Endothelial cell of hepatic sinusoid (primary cell): ENCODE data around the gene BAZ1A.
"Not testable (repeated sequence)": the region's sequence is repeated elsewhere in the genome, so short reads cannot be mapped to it uniquely, and the experiment has no call there.

Experiments
- in situ Hi-C: cut with HindIII; loops from 2 replicates; pipeline ENCODE4 v1.10.0; 2017; ENCODE audit warnings: low sequenced_read_pairs

BAZ1A gene

GRCh38 chr14:34863844-34864243, 11.3 kb downstream of the BAZ1A start:
- in situ Hi-C loops, result no loop called here

GRCh38 chr14:34858765-34859164, 16.4 kb downstream of the BAZ1A start:
- in situ Hi-C loops, result no loop called here

GRCh38 chr14:34857689-34858449, 17.3 kb downstream of the BAZ1A start:
- in situ Hi-C loops, result no loop called here

GRCh38 chr14:34853041-34853440, 22.1 kb downstream of the BAZ1A start:
- in situ Hi-C loops, result no loop called here

- in situ Hi-C loops, result no loop called here
Measured at GRCh38 chr14:34851395-34851794, 23.8 kb downstream of the BAZ1A start.

GRCh38 chr14:34845869-34846268, 29.3 kb downstream of the BAZ1A start:
- in situ Hi-C loops, result no loop called here

GRCh38 chr14:34843011-34843554, 32.1 kb downstream of the BAZ1A start:
- in situ Hi-C loops, result no loop called here

GRCh38 chr14:34837801-34838322, 37.3 kb downstream of the BAZ1A start:
- in situ Hi-C loops, result no loop called here

GRCh38 chr14:34835312-34835711, 39.8 kb downstream of the BAZ1A start:
- in situ Hi-C loops, result no loop called here

- in situ Hi-C loops, result loop anchor here (5.0 kb wide), 1 partner anchor 78 kb away; no protein-coding TSS in a partner anchor
Measured at GRCh38 chr14:34833549-34834523, 41.3 kb downstream of the BAZ1A start.

- in situ Hi-C loops, result no loop called here
Measured at GRCh38 chr14:34826661-34827060, 48.5 kb downstream of the BAZ1A start.

- in situ Hi-C loops, result no loop called here
Measured at GRCh38 chr14:34824826-34825225, 50.3 kb downstream of the BAZ1A start.

GRCh38 chr14:34824256-34824655, 50.9 kb downstream of the BAZ1A start:
- in situ Hi-C loops, result no loop called here

GRCh38 chr14:34817768-34818167, 57.4 kb downstream of the BAZ1A start:
- in situ Hi-C loops, result no loop called here

GRCh38 chr14:34810028-34810427, 65.1 kb downstream of the BAZ1A start:
- in situ Hi-C loops, result no loop called here

GRCh38 chr14:34806257-34806656, 68.9 kb downstream of the BAZ1A start:
- in situ Hi-C loops, result no loop called here

- in situ Hi-C loops, result no loop called here
Measured at GRCh38 chr14:34804933-34805332, 70.2 kb downstream of the BAZ1A start.

- in situ Hi-C loops, result not testable (repeated sequence)
Measured at GRCh38 chr14:34798861-34799260, 76.3 kb downstream of the BAZ1A start.

GRCh38 chr14:34797747-34798583, 77.2 kb downstream of the BAZ1A start:
- in situ Hi-C loops, result no loop called here

- in situ Hi-C loops, result no loop called here
Measured at GRCh38 chr14:34796902-34797301, 78.3 kb downstream of the BAZ1A start.
